Measurements from ENCODE around the gene FBXW11.

- TF ChIP-seq CTCF (IDR thresholded peaks at IDR 0.05) (no peak), POLR2A (IDR thresholded peaks at IDR 0.05) (no peak)
Observed at GRCh38 chr5:171939951-171940350, 66.5 kb downstream of the FBXW11 start.

Measured in adrenal gland (tissue), 5 donors.